ENCODE results near the gene ANGPTL2.
A peak's percentile ranks its signal among the peaks of the same experiment; 100 is the strongest.

ANGPTL2 gene

DNA sequence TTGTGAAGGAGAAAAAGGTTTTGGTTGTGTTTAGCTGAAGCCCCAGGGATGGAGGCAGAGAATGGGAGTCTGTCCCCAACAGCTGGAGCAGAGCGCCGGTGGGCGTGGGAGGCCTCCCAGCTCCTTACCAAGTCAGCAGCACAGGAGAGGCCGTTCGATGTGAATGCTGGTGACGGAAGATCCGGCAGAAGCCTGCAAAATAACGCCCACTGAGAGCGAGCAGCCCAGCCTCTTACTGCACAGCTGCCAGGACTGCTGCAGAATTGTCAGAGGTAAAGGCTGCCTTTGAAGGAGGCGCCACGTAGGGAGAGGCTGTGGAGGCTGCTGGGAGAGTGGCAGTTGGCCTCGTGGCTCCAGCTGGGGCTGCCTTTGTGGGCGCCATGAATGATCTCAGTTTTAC, 26.2 kb downstream of the ANGPTL2 start:
- DNase-seq (ENCODE audit: low read depth) = no peak

DNA sequence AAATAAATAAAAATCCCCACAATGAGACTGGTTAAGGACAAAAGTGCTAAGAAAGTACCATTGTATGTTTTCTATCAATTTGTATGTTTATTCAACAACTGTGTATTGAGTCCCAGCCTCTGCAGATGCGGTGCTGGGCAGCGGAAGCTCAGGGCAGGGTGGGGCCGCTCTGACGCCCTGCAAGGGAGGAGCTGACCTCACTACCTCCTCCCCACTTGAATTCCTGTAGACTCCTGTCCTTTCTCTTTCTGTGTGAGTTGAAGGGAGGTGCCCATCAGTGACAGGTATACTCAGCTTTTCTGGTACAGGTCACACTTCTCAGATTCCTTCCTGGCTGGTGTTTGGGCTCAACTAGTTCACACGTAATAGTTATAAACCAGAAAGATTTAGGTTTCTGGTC, 27.0 kb downstream of the ANGPTL2 start:
- DNase-seq (ENCODE audit: low read depth) = no peak

DNA sequence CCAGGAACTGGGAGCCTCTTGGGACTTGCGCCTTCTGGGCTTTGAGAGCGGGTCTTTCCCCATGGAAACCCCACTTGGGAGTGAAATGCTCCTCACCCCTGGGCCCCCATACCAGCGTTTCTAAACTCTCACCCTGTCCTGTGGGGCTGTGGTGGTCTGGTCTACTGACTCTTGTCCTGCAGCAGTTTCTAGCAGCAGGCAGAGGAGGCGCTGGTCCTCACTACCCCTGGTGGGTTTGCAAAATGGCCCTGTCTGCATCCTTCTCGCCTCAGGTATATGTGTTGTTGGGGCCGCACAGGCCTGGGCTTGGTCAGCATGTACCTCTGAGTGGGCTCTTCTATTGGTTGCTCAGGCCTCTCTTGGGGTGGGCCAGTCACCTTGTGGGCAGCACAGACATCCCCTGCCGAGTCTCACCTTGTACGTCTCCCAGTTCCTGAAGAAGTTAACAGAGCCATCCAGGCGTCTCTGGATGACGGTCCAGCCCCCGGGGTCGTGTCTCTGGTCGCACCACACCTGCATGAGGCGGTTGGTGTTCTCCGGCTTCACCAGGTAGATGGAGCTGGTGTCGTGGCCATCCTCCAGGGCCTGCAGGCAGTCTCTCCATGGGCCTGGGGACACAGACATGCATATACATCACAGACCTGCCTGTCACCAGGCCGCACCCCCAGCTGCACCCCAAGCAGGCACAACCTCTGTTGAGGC, 29.0 kb downstream of the ANGPTL2 start:
- DNase-seq (ENCODE audit: low read depth) = no peak

DNA sequence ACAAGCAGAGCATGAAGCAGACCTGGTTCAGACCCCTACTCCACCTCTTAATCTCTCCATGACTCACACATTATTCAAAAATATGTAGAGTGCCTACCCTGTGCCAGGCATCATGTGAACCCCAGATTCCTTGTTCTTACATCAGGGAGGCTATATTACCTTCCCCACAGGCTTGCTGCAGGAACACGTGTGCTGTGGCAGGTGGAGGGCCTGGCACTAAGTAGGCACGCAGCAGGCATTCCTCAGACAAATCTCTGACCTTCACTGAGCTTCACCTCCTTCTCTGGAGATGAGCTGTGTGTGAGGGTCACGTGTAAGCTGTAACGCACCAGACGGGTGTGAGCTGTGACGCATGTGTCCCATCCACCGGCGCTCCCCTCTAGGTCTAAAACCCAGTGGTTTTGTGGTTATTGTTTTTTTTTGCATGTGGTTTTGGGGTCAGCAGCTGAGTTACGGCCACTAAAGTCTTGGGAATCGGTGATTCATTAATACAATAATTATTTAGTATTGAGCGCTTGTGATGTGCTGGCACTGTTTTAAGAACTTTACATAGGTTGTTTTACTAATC, 30.3 kb downstream of the ANGPTL2 start:
- DNase-seq (ENCODE audit: low read depth) = no peak

DNA sequence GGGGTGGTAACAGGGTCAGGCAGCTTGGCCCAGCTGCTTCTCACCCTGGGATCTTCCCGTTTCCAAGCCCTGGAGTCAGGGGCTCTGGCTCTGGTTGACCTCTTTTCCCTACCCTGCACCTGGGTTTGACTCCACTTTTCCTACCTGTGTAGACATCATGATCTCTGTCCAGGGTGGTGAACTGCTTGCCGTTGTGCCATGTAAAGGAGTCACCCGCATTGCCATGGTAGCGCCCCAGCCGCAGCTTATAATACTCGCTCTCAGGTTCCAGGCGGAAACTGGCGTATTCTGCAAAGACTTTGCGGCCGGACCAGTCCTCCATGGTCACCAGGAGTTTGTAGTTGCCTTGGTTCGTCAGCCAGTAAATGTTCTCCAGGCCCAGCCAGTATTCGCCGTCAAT, 30.9 kb downstream of the ANGPTL2 start:
- DNase-seq (ENCODE audit: low read depth) = no peak

DNA sequence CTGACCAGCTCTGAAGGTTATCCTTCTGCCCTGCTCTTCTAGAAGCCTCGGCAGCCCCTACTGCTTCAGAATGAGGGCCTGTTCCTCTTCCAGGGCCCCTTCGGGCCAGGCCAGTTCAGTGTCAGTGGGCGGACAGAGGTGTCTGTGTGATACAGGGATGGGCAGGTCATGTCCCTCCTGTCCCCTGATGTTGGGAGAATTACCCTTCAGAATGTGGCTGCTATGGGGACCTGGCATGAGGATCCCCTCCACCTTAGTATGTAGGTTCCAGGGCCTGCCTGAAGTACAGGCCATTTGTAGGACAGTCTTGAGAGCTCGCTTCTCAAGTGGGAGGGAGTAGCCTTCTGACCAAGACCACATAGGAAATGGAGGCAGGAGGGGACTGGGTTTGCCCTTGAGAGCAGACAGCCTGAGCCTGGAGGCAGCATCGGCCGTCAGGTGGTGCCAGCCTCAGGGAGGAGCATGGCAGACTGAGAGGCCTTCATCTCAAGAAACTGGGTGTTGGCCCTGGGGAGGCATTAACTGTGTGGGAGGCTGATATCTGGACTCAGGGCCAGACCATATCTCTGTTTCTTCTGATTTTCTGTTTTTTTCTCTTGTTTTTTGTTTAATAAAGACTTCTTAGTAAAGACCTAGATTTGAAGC, 32.0 kb downstream of the ANGPTL2 start:
- DNase-seq (ENCODE audit: low read depth) = no peak

DNA sequence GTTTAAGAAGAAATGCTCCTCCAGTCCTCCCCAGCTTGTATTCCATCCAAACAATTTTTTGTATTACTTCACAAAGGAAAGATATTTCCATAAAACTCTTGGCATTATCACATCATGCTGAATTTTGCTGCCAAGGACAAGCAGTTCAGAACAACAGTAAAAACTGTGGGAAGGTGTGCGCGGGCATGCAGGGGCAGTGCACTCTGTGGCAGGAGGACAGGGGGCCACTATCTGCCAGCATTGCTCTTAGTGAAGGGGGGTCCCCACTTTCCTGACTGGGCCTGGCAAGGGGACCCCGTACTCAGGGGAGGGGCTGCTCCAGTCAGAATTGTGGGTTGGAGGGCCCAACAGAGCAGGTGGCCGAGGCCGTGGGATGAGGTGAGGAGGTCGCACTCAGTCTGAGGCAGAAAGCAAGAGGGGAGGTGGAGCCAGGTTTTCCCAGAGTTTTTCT, 32.8 kb downstream of the ANGPTL2 start:
- DNase-seq (ENCODE audit: low read depth) = no peak

DNA sequence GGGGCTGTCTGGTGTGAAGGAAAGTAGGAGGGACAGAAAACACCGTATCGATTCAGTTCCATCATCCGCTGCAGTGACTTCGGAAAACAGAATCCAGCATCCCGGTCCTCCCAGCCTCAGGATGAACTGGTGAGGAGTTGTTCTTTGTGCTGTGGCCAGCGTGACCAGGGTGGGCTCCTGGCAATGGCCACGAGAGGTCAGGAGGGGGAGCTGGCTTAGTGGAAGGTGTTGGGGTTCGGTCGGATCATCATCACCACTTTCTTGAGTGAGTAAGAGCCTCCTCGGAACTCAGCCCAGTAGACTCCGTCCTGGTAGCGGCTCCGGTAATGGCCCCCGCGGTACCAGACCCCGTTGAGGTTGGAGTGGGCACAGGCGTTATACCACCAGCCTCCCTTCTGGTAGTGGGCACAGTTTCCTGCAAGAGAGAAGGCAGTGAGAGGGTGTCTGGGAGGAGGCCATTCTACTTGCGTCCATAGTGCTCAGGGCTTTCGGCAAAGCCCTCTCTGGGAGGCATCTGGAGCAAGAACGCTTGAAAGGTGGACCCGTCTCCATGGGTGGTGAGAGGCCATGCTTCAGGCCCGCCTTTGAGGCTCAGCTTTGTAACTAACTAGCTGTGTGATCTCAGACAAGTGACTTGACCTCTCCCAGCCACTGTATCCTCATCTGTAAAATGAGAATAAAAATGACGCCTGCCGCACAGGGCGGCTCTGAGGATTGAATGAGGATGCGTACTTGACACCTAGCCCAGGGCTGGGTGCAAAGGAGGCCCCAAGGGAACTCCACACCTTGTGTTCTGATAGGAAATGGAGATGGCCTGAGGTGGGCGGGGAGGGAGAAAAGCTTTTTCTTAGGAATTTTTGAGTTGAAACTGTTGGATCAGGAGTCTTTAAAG, 33.5 kb downstream of the ANGPTL2 start:
- DNase-seq (ENCODE audit: low read depth) = no peak

DNA sequence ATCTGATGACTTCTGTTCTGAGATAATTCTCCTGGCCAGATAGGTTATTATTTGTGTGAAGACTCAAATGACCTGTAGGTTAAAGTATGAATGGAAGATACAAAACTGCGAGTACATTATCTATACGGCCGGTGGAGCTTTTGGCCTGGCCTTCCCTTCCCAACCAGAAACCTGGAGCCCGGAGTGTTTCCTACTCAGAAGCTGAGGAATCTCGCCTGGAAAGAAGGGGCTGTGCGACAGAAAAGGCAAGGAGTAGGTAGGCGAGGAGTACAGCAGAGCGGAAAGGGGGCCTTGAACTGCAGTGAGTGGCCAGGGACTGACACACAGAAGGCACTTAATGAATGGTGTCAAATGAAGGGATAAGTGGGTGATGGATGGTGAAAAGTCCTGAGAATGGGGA, 34.6 kb downstream of the ANGPTL2 start:
- no peak for DNase-seq (ENCODE audit: low read depth)

DNA sequence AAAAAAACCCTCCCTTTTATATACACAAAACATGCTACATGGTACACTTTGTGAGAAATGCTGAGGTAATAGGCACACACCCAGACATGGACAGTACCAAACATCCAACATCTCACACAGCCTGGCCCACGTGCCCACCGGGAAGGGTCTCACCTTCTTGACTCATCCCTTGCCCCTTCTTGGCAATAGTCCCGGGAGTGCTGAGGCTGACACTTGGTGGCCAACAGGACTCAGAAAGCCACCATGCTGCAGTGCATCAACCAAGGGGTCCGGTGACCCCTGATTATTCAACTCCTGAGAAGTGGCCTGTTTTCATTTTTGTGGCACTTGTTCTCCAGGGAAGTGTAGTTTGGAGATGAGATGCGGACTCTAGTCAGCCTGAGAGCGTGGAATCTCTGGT, 35.0 kb downstream of the ANGPTL2 start:
- no peak for DNase-seq (ENCODE audit: low read depth)

DNA sequence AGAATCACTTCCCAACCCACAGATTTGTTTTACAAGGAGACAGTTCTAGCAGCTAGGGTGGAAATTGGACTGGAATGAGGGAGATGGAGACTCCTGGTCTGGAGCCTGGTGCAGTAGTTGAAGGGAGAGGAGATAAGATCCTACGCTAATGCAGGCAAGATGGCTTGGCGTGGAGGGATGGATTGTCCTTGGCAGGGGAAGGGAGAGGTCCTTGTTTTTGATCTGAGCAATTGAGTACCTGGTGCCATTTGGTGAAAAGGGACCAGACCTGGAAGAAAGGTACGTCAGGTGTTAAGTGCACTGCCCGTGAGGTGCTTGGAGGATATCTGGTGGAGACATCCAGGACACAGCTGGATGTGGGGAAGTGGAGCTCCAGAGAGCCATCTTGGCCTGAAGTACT, 35.7 kb downstream of the ANGPTL2 start:
- DNase-seq (ENCODE audit: low read depth) = no peak

DNA sequence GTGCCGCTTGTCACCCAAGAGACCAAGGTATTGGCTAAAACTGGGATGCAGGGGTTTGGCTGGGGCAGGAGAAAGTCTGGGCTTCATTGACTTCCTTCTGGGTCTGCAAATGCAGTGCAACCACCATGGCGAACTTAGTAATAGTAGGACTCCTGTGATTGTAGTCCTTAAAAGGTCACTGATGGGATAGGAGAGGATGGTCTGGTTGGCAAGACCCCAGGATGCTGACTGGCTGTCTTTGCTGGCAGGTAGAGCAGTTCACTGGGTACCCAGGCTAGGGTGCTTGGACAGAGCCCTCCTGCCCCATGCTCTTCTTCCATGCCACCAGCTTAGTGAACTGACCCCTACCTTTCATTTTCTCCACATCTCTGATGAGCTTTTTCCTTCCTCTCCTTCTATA, 37.2 kb downstream of the ANGPTL2 start:
- DNase-seq (ENCODE audit: low read depth) = no peak

DNA sequence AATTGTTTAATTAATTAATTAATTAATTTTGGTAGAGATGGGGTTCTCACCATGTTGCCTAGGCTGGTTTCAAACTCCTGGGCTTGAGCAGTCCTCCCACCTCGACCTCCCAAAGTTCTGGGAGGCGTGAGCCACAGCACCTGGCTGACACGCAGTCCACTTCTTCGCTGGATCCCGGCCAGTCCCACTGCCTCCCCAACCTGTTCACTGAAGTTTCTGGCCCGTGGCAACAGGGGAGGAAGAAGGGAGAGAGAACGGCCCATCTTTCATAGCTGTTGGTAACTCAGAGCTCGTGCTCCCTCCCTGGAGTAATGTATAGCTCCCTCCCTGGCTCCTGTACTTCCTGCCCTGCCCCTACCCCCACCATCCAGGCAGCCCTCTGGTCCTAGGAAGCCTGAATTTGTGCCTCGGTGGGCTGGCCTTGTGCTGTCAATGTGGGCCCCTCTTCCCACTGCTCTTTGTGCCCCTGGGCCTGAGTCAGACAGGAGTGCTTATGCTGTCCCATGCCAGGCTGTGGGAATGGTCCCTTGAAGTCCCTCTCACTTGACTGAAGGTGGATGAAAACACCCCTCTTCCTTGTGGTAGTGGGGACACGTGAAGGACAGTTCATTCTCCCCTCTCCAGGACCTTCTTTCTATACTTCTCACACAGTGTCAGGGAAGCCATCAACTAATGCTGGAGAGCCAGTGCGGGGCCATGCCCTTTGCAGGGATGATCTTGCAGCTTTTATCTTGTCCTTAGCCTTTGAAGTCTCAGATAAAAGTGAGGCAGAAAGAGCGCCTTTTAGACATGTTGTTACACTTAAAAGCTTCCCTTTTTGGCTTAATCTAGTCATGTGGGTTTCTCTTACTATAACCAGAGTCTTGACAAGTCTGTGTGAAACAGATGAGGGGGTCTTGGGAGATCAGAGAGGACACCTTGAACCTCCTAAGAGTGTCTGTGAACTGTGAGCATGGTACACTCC, 38.1 kb downstream of the ANGPTL2 start:
- DNase-seq (ENCODE audit: low read depth) = no peak

DNA sequence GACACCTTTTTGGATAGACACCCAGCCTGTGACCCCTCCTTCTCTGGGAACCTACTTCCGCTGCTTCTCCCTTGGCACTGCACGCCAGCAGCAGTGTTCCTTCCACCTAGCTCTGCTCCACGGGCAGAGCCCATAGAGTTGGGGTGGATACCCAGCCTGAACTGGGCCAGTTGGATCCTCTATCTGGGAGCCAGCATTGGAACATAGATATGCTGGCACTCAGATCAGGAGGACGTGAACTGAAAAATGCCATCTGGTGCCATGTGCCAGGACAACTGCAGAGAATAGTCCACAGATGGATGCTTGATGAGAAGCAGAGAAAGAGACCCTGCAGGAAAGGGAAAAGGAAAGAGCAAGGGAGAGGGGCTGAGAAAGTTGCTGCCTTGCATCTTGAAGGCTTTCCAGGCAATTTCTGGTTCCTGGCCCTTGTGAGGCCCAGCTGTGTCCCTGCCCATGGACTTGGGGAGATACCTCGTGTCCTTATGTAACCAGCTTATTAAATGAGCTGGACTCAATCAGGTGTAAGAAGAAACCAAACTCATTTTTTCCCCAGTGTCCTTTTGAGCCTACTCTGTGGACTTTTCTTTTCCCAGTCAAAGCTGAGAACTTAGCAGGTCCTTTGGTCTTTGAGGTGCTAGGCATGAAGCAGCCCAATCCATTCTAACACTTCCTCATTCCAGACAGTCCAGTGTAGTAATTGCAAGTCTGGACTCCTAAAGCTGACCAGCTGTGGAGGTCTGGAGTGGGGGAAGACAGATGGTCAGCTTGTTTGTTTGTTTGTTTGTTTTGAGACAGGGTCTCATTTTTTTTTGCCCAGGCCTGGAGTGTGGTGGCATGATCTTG, 39.1 kb downstream of the ANGPTL2 start:
- no peak for DNase-seq (ENCODE audit: low read depth)

DNA sequence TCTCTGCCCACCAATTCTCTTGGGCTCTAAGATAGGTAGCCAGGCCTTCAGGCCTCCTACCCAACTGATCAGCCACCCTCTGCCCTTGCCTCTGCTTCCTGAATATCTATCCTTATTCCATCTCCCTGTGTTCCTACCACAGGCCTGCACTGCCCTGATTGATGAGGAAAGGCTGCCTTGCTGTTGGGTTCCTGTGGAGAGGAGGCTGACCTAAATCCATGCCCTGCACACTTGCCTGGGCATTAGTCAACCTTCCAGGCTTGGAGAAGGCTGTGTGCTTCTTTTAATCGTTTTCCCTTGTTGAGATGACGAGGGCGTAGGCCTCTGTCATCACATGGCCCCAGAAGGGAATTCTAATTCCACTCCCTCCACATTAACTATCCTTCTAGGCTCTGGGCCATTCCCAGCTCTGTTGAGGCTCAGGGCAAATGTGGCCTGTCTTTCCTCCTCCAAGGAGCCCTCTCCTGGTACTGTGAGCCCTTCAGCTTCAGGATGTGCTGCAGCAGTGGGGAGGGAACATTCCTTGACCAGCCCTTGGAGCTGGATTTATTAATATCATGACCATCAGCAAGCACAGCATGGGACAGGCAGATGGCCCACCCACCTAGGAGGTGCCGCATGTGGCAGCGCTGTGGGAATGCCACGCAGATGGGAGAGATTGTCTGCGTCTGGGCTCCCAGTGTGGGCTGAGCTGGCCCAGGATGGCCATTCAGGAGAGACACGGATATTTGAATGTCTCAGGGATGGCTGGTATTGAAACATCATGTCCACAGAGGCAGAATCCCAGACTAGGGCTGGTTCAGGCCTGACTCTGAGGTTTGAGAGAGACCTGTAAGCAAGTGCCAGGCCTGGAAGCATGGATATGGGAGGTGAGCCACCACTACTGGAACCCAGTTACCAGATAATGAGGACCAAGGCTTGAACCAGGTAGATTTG, 40.9 kb downstream of the ANGPTL2 start:
- DNase-seq (ENCODE audit: low read depth) = peak; percentile 60

DNA sequence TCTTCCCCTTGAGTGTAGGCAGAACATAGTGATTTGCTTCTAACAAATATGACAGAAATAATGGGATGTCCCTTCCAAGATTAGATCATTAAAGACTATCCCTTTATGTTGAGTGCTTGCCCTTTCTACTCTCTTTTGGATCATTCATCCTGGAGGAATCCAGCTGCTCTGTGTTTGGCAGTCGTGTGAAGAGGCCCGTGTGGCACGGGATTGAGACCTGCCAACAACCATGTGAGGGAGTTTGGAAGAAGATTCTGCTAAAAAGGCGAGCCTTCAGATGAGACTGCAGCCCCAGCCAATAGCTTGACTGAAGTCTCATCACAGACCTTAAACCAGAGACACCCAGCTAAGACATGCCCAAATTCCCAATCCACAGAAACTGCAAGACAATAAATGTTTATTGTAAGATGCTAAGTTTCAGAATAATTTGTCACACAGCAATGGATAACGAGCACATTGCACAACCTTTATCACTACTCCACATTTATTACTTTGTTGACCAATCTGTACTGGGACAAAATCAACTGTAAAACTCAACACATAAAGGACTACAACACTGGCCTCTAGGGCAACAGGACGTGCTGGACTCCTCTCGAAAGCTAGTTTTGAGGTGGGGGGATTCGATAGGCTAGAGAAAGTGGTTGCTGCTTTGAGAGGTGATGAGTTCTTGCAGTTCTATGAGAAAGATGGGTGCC, 42.8 kb downstream of the ANGPTL2 start:
- DNase-seq (ENCODE audit: low read depth) = no peak

DNA sequence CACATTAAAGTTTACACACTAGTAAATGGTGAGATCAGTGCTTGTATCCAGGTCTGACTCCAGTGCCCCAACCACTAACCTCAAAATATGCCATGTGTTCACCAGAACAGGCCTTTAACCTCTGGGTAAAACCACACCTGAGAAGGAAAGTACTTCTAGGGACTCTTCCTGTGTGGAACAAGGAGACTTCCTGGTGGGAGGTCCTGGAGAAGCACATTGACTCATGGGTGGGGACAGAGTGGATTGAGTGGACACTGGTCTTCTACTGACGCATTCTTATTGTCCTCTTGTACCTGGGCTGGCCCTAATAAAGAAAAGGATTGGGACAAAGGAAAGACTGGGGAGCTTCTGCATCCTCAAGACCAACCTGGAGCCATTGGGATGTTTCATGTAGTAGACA, 43.4 kb downstream of the ANGPTL2 start:
- DNase-seq (ENCODE audit: low read depth) = no peak

DNA sequence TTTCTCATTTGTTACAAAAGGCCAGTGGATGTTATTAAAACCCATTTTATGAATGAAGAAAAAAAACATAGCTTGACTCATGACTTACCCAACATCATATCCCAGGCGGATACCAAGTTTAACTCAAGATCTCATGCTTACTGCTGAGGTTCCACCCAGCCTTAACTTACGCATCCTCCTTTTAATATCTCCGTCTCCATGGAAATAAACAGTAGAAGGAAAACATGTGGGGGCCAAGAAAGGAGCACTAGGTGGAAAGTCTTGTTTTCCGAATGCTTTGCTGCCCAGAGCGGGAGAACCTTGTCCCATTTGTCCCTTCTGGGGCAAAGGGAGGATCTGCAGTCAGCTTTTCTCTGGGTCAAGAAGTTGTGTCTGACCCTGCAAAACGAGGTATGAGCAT, 44.1 kb downstream of the ANGPTL2 start:
- peak; percentile 76 for DNase-seq (ENCODE audit: low read depth)

DNA sequence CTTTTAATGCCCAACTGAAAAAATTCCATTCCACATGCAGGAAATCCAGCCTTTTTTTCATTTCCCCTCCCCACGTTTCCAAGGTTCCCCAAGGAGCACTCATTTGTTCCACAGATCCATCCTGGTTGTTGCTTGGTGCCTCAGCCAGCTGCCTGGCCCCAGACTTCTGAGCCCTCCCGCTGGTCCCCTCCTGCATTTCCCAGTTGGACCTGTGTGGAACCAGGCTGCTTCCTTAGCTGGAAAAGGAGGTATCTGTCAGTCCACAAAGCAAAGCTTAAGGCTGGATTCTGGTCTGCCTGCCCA, 44.8 kb downstream of the ANGPTL2 start:
- DNase-seq (ENCODE audit: low read depth) = no peak

All from stromal cell of bone marrow (primary cell).